Esophagus muscularis mucosa (tissue), 4 donors: ENCODE data around the gene CTSV. TPM values are rescaled to one million over a fixed set of nuclear protein-coding genes. Genes with fewer than 3 reads are reported as not detected.
"Not testable (repeated sequence)": the region's sequence is repeated elsewhere in the genome, so short reads cannot be mapped to it uniquely, and the experiment has no call there.

ENCODE experiments used
- DNase-seq: peaks from one replicate; pipeline ENCODE4 v3.0.0-alpha.2; 2017; ENCODE audit errors: extremely low spot score
- H3K27ac ChIP-seq, 4 donors: fragments of 200-600 bp; sonication (generic); replicated peaks in 1 of 4; 1 replicate in 3 of 4; 2 replicates in 1 of 4; pipeline ENCODE4 v1.5.1; 2016 to 2019; ENCODE audit warnings: mild to moderate bottlenecking in 1 of 4
- H3K27me3 ChIP-seq, 4 donors: fragments of 200-600 bp; sonication (generic); one replicate each; pipeline versions ENCODE4 v1.5.1 to v1.6.0; 2016 to 2019
- H3K36me3 ChIP-seq, 4 donors: fragments of 200-600 bp; sonication (generic); one replicate each; pipeline ENCODE4 v1.5.1; 2016 to 2019
- H3K4me1 ChIP-seq, 4 donors: fragments of 200-600 bp; sonication (generic); one replicate each; pipeline ENCODE4 v1.5.1; 2016 to 2019
- H3K4me3 ChIP-seq, 4 donors: fragments of 200-600 bp; sonication (generic); 1 replicate in 2 of 4; 2 replicates in 2 of 4; pipeline ENCODE4 v1.5.1; 2016 to 2019; ENCODE audit warnings: mild to moderate bottlenecking in 4 of 4, moderate library complexity in 1 of 4
- H3K9me3 ChIP-seq, 4 donors: fragments of 200-600 bp; sonication (generic); 1 replicate in 3 of 4; 2 replicates in 1 of 4; pipeline ENCODE4 v1.5.1; 2016 to 2019
- EP300 ChIP-seq: sonication (generic); formaldehyde crosslinking; IDR thresholded peaks from one replicate; pipeline ENCODE4 v1.6.1; 2017; ENCODE audit warnings: antibody characterized with exemption
- POLR2A ChIP-seq: fragments of 450-650 bp; IDR thresholded peaks from one replicate; pipeline ENCODE4 v1.6.1; 2017; ENCODE audit warnings: antibody characterized with exemption, moderate library complexity, mild to moderate bottlenecking, low read depth
- POLR2AphosphoS5 ChIP-seq, 2 donors: sonication (generic); formaldehyde crosslinking; IDR thresholded peaks; one replicate each; pipeline ENCODE4 v1.6.1; 2017; ENCODE audit warnings: antibody characterized with exemption in 2 of 2
- WGBS: methylation state at CpG from one replicate; pipeline ENCODE4 v1.1.5; 2018; 5-methylcytosine and 5-hydroxymethylcytosine counted together
- intact Hi-C: fragments of 100-400 bp; cut with DNase I; formaldehyde crosslinking; loops from one replicate; pipeline ENCODE4 v1.15.1; 2023
- total RNA-seq, 4 donors: library from RNA; depleted of rRNA; stranded (reverse); fragments of >200 nt; gene quantifications; one replicate each; pipeline versions ENCODE4 v1.1.0 to v1.2.1, GENCODE V29; 2016
- TF ChIP-seq, protein P1 (sequence below), 3 experiments: fragments of 200-600 bp in 2 of 3; fragments of 450-650 bp in 1 of 3; sonication (generic) in 2 of 3; IDR thresholded peaks; one replicate each; pipeline ENCODE4 v1.5.1; 2017 to 2019; ENCODE audit warnings: antibody characterized with exemption in 3 of 3, mild to moderate bottlenecking in 2 of 3, moderate library complexity in 1 of 3

CTSV gene
- total RNA-seq, 4 donors from 2014 or later = not detected

DNA sequence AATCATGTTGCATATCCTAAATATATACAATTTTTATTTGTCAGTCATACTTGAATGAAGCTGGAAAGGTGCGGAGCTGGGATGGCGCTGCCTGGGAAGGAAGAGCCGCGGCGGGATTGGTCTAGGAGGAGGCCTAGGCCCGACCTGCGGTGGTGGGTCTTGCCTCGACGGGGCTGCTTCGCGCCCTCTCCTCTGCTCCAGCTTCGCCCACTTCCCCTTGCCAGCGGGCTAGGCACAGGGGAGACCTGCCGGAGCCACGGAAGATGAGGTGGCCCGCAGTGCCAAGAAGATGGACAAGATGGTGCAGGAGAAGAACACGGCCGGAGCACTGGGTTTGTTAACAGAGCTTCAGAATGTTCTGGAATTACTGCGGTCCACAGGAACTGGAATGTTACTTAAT, 28.5 kb upstream of the CTSV start:
- H3K4me1 ChIP-seq = no peaks in the 10 kb centered on the region
- intact Hi-C loops = no loop called here
- no peak overlapping the region for H3K27ac ChIP-seq
- 94% methylated on average over 19 of the region's 19 CpGs for WGBS
- peaks cover 0 to 9% (median 3%) of the 10 kb centered on the region in 4 donors for H3K9me3 ChIP-seq
- no peak for DNase-seq
- TF ChIP-seq, protein P1, sequence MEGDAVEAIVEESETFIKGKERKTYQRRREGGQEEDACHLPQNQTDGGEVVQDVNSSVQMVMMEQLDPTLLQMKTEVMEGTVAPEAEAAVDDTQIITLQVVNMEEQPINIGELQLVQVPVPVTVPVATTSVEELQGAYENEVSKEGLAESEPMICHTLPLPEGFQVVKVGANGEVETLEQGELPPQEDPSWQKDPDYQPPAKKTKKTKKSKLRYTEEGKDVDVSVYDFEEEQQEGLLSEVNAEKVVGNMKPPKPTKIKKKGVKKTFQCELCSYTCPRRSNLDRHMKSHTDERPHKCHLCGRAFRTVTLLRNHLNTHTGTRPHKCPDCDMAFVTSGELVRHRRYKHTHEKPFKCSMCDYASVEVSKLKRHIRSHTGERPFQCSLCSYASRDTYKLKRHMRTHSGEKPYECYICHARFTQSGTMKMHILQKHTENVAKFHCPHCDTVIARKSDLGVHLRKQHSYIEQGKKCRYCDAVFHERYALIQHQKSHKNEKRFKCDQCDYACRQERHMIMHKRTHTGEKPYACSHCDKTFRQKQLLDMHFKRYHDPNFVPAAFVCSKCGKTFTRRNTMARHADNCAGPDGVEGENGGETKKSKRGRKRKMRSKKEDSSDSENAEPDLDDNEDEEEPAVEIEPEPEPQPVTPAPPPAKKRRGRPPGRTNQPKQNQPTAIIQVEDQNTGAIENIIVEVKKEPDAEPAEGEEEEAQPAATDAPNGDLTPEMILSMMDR (IDR thresholded peaks at IDR 0.05) = no peak
- TF ChIP-seq POLR2AphosphoS5 (IDR thresholded peaks at IDR 0.05) = no peak
- TF ChIP-seq POLR2A = no peak
- TF ChIP-seq EP300 = no peak
- no peaks in the 10 kb centered on the region for H3K36me3 ChIP-seq
- no peak overlapping the region for H3K4me3 ChIP-seq
- H3K27me3 ChIP-seq = peaks cover 0 to 12% (median 0%) of the 10 kb centered on the region in 4 donors

DNA sequence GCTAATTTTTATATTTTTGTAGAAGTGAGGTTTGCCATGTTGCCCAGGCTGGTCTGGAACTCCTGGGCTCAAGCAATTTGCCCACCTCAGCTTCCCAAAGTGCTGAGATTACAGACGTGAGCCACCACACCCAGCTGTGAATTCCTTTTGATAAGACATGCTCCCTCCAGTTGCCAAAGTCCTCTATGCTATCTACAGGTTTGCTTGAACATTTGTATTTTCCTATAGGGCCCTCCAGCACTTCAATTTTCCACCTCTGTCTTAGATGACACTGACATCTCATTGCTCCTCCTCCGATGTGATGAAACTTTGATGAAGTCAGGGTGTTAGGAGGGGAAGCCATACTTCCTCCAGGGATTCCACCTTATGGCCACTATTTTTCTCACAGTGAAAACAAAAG, 25.2 kb upstream of the CTSV start:
- no peak for TF ChIP-seq EP300
- TF ChIP-seq, protein P1 (IDR thresholded peaks at IDR 0.05) = no peak
- no peak for TF ChIP-seq POLR2A
- no peak for TF ChIP-seq POLR2AphosphoS5 (IDR thresholded peaks at IDR 0.05)
- Histone ChIP-seq H3K27ac (no peak overlapping the region), H3K27me3 (peaks cover 0 to 13% (median 0%) of the 10 kb centered on the region in 4 donors), H3K36me3 (no peaks in the 10 kb centered on the region), H3K4me1 (no peaks in the 10 kb centered on the region), H3K4me3 (no peak overlapping the region), H3K9me3 (peaks cover 0 to 9% (median 3%) of the 10 kb centered on the region in 4 donors)
- intact Hi-C loops = no loop called here
- WGBS = 45% methylated on average over 2 of the region's 2 CpGs
- no peak for DNase-seq

DNA sequence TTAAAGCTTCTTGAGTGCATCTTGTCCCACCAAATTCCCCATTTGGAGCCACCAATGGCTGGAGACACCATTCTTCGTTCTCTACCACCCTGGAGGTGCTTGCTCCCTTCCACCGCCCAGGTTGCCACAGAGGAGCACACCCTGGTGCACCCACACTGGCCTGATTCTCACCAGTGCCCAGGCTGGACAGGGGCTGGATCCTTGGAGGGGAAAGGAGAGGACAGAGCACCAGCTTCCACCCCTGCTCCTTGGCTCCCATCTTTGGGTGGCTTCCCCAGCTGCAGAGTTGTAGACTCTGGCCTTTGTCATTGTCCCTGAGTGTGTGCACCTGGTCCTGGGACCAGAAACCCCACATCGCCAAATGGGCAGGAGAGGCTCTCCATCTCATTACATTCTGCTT, 21.9 kb upstream of the CTSV start:
- Histone ChIP-seq H3K9me3 (peaks cover 0 to 2% (median 0%) of the 10 kb centered on the region in 4 donors), H3K27me3 (peaks cover 0 to 25% (median 0%) of the 10 kb centered on the region in 4 donors), H3K27ac (no peak overlapping the region), H3K36me3 (no peaks in the 10 kb centered on the region), H3K4me3 (no peak overlapping the region), H3K4me1 (no peaks in the 10 kb centered on the region)
- intact Hi-C loops = no loop called here
- 96% methylated on average over 3 of the region's 3 CpGs for WGBS
- no peak for TF ChIP-seq EP300
- TF ChIP-seq POLR2AphosphoS5 (IDR thresholded peaks at IDR 0.05) = no peak
- TF ChIP-seq, protein P1 (IDR thresholded peaks at IDR 0.05) = no peak
- no peak for TF ChIP-seq POLR2A
- DNase-seq = no peak

DNA sequence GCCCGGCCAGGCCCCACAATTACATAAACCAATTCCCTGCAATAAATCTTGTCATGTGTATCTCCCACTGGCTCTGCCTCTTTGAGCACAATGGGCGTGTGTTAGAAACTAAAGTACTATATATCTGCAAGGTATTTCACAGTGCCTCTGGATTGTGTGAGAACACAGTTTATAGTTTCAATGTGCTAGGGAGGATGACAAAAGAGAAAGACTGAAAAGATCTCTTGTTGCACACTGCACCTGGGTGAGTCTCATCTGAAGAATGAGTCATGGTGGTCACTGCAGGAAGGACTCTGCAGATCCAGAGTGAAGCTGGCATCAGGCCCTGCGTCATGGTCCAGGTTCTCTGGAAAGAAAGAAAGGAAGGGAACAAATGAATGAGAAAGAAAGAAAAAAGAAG, 20.7 kb upstream of the CTSV start:
- DNase-seq = no peak
- intact Hi-C loops = no loop called here
- Histone ChIP-seq H3K36me3 (no peaks in the 10 kb centered on the region), H3K27ac (no peak overlapping the region), H3K27me3 (peaks cover 0 to 31% (median 0%) of the 10 kb centered on the region in 4 donors), H3K4me1 (no peaks in the 10 kb centered on the region), H3K9me3 (no peaks in the 10 kb centered on the region), H3K4me3 (no peak overlapping the region)
- no peak for TF ChIP-seq POLR2A
- TF ChIP-seq EP300 = no peak
- no peak for TF ChIP-seq POLR2AphosphoS5 (IDR thresholded peaks at IDR 0.05)
- TF ChIP-seq, protein P1 (IDR thresholded peaks at IDR 0.05) = no peak
- WGBS = 69% methylated on average over 3 of the region's 3 CpGs

DNA sequence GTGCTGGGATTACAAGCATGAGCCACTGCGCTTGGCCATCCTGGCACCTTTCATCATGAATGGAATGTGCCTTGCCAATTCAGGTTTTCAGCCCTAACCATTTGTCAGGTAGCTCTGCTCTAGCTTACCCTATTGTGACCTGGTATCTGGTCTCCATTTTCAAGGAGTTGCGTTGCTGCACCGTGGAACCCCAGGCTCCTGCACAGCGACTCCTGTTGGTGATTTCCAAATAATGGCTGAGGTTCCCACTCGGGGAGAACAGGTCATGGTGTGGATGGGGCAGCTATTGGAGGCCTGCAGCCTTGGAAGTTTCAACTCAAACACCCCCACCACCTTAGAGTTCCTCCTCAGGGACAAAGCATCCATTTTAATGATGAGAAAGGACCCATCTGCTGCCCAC, 18.7 kb upstream of the CTSV start:
- H3K27ac ChIP-seq = no peak overlapping the region
- peak; percentile 62 for DNase-seq
- 95% methylated on average over 4 of the region's 5 CpGs for WGBS
- H3K36me3 ChIP-seq = no peaks in the 10 kb centered on the region
- peaks cover 0 to 50% (median 1%) of the 10 kb centered on the region in 4 donors for H3K27me3 ChIP-seq
- no peaks in the 10 kb centered on the region for H3K9me3 ChIP-seq
- no peak overlapping the region for H3K4me3 ChIP-seq
- no peaks in the 10 kb centered on the region for H3K4me1 ChIP-seq
- TF ChIP-seq EP300 = no peak
- TF ChIP-seq, protein P1 (IDR thresholded peaks at IDR 0.05) = no peak
- no peak for TF ChIP-seq POLR2A
- TF ChIP-seq POLR2AphosphoS5 (IDR thresholded peaks at IDR 0.05) = no peak
- intact Hi-C loops = no loop called here

DNA sequence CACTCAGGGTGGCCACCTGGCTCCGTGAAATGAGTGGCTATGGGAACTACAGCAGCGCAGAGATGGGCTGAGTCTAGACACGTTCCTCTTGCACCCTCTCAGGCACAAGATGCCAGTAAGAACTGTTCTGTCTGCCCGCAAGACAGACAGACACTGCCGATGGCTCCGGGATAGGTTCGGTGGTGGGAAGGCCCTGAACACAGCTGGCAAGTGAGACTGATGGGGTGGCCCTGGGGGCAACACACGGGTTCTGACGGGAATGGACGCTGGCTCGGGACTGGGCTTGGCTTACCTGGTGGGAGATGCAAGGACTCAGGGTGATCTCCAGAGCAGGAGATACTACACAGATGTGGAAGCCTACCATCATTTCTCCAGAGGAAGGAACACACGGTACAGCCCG, 16.9 kb upstream of the CTSV start:
- H3K4me1 ChIP-seq, H3K27ac ChIP-seq, DNase-seq, H3K36me3 ChIP-seq, H3K4me3 ChIP-seq, intact Hi-C loops, H3K9me3 ChIP-seq: not testable (repeated sequence)
- 86% methylated on average over 6 of the region's 13 CpGs for WGBS
- H3K27me3 ChIP-seq = peaks cover 0 to 45% (median 1%) of the 10 kb centered on the region in 4 donors
